Fibroblast of villous mesenchyme (primary cell): ENCODE measurements around the gene LSM14A. TPM values are rescaled to one million over a fixed set of nuclear protein-coding genes. Genes with fewer than 3 reads are reported as not detected.
A peak's percentile ranks its signal among the peaks of the same experiment; 100 is the strongest.

Experiments used
- DNase-seq: peaks from one replicate; pipeline ENCODE4 v3.0.0-alpha.2; 2010; ENCODE audit warnings: low read depth
- H3K4me3 ChIP-seq: 2 replicates; pipeline ENCODE4 v1.5.1; 2011; ENCODE audit warnings: low read depth, mild to moderate bottlenecking, low read length
- total RNA-seq: library from RNA; depleted of rRNA; stranded (reverse); fragments of >200 nt; gene quantifications from 2 replicates; pipeline ENCODE4 v1.2.3, GENCODE V29; 2012
- TF ChIP-seq, protein P1 (sequence below): IDR thresholded peaks from 2 replicates; pipeline ENCODE4 v1.5.1; 2012; ENCODE audit warnings: low read depth, mild to moderate bottlenecking, low read length; ENCODE audit not compliant: insufficient read depth

The LSM14A gene
- total RNA-seq, 1 donor = 72.1 TPM

- peak; percentile 69 for DNase-seq
- H3K4me3 ChIP-seq = no peak overlapping the region
- TF ChIP-seq, protein P1, sequence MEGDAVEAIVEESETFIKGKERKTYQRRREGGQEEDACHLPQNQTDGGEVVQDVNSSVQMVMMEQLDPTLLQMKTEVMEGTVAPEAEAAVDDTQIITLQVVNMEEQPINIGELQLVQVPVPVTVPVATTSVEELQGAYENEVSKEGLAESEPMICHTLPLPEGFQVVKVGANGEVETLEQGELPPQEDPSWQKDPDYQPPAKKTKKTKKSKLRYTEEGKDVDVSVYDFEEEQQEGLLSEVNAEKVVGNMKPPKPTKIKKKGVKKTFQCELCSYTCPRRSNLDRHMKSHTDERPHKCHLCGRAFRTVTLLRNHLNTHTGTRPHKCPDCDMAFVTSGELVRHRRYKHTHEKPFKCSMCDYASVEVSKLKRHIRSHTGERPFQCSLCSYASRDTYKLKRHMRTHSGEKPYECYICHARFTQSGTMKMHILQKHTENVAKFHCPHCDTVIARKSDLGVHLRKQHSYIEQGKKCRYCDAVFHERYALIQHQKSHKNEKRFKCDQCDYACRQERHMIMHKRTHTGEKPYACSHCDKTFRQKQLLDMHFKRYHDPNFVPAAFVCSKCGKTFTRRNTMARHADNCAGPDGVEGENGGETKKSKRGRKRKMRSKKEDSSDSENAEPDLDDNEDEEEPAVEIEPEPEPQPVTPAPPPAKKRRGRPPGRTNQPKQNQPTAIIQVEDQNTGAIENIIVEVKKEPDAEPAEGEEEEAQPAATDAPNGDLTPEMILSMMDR = no peak
Observed at GRCh38 chr19:34224996-34225658, 52.8 kb downstream of the LSM14A start.

DNA sequence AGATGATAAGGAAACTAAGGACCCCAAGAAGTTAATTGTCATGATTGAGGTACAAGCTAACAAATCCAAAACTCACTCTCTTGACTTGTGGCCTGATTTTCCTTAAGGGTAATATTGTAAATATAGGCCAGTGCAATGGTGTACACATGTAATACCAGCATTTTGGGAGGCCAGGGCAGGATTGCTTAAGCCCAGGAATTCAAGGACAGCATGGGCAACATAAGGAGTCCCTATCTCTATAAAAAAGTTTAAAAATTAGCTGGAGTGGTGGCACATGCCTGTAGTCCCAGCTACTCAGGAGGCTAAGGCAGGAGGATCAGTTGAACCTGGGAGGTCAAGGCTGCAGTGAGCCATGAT is 53.3 kb downstream of the LSM14A start:
- H3K4me3 ChIP-seq = no peak overlapping the region
- TF ChIP-seq, protein P1 = no peak
- peak; percentile 57 for DNase-seq

GRCh38 chr19:34226036-34226435 is 53.7 kb downstream of the LSM14A start:
- TF ChIP-seq, protein P1 = no peak
- no peak overlapping the region for H3K4me3 ChIP-seq
- peak; percentile 69 for DNase-seq

- TF ChIP-seq, protein P1 = no peak
- no peak for DNase-seq
- no peak overlapping the region for H3K4me3 ChIP-seq
Observed at GRCh38 chr19:34228347-34228746, 56.0 kb downstream of the LSM14A start.

- TF ChIP-seq, protein P1 = no peak
- DNase-seq = no peak
- no peak overlapping the region for H3K4me3 ChIP-seq
Observed at GRCh38 chr19:34228762-34229161, 56.5 kb downstream of the LSM14A start.

DNA sequence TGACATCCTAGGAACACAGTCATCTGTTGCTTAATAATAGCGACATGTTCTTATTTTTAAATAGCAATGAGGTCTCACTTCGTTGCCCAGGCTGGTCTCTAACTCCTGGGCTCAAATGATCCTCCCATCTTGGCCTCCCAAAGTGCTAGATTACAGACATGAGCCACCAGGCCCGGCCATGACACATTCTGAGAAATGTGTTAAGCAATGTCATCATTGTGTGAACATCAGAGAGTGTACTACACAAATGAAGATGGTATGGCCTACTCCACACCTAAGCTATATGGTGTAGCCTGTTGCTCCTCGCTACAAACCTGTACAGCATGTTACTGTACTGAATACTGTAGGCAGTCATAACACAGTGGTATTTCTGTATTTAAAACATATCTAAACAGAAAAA is 57.4 kb downstream of the LSM14A start:
- no peak for DNase-seq

GRCh38 chr19:34230820-34231219 is 58.5 kb downstream of the LSM14A start:
- no peak overlapping the region for H3K4me3 ChIP-seq
- TF ChIP-seq, protein P1 = no peak
- no peak for DNase-seq

More for the DNA sequence above, 57.4 kb downstream of the LSM14A start:
- TF ChIP-seq, protein P1 = no peak
- no peak overlapping the region for H3K4me3 ChIP-seq
